NCI-H1048 (cell line): Measurements from ENCODE around the gene SYNE2.
"Not testable (repeated sequence)": the region's sequence is repeated elsewhere in the genome, so short reads cannot be mapped to it uniquely, and the experiment has no call there.

Source experiments
- DNase-seq: peaks from one replicate; lab custom pipeline; 2025; lab: John Stamatoyannopoulos, UW

Gene SYNE2

GRCh38 chr14:64069634-64070359 lies 217.0 kb downstream of the SYNE2 start:
- no peak for DNase-seq

DNA sequence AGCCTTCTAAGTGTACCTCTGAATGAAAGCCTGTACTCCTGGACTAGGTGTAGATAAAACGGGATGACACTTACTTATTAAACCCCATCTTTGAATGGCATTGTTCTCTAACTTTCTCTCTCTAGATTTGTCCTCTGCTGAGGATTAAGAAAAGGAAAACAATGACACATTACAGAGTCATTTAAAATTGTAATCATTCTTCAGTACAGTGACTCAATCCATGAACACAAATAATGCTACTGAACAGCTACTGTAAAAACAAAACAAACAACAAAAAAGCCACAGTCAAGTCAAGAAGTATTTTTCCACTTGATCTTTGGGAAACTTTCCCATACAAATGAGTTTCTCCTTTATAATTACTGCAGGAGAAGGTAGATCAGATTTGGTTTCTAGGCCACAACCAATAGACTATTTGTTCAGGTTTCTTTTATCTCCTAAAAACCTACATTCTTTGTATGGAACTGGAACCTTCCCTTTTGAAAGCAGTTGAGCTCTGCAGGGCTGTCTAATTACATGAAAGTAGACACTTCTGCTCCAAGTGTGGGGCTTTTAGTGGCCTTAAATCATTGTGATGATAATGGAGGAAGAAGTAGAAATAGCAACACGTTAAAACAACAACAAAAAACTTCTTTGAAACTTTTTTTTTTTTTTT lies 222.3 kb downstream of the SYNE2 start:
- no peak for DNase-seq

DNA sequence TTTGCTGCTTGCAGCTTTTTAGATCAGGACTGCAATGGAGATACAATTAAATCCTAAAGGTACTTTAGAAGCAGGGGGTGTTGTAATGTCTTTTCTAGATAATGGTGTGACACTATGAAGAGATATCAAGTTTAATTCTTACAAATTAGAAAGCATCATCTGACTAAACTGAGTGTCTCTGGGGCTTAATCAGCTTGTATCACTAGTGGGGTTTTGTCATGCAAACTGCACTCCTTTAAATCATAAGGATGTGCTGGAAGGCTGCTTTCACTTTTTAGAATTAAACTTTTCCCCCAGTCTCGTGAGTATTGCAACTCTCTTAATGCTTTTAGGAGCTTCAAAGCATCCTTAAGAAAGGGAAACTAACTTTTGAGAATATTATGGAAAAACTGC lies 222.8 kb downstream of the SYNE2 start:
- no peak for DNase-seq

GRCh38 chr14:64080452-64080851 lies 227.6 kb downstream of the SYNE2 start:
- DNase-seq, result no peak

GRCh38 chr14:64081174-64081746 lies 228.5 kb downstream of the SYNE2 start:
- DNase-seq, result no peak

DNA sequence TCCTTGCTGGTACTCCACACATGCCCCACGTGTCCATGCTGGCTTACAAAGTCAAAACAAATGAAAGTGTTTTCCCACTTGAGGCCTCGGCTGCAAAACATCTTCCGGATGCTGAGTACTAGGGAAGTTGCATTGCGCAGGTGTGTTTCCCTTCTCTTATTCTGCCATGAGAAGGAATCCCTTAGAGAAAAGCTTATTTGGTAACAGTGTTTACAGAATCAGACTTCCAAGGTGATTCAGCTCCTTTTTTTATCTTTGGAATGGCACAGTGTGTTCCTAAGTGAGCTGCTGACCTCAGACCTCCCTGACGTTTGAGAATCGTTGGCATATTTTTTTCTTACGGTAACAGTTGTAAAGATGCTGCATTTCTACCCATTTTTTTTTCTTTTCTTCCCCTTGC lies 230.0 kb downstream of the SYNE2 start:
- no peak for DNase-seq

DNA sequence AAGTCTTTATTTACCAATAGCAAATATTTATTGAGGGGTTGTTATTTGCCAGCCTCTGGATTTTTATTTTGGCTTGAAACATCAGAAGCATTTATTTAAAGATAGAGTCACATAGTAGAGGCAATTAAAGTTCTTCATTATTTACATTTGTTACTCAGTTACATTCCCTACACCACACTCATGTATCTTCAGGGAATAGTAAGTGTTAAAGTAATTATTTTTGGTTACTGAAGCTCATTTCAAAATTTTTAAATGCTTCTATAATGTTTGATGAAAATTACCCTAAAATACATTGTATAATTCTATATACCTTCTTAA lies 235.8 kb downstream of the SYNE2 start:
- DNase-seq, result no peak

DNA sequence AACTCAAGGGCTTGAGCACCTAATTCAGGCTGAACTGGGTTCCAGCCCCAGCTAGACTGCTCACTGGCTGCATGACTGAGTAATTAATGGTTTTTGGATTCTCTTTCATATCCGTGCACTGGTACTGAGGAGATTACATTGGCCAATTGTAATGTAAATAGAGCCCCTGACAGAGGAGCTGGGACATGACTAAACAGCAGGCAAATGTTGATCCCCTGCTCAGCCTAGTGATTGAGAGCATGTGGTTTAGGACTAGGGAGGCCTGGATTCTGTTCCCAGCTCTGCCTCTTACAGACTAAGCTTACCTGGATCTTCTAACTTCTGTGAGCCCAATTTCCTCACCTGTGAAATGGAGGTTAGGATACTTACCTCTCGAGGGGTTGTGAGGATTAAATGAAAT lies 237.1 kb downstream of the SYNE2 start:
- no peak for DNase-seq

GRCh38 chr14:64091217-64091616 lies 238.4 kb downstream of the SYNE2 start:
- no peak for DNase-seq

DNA sequence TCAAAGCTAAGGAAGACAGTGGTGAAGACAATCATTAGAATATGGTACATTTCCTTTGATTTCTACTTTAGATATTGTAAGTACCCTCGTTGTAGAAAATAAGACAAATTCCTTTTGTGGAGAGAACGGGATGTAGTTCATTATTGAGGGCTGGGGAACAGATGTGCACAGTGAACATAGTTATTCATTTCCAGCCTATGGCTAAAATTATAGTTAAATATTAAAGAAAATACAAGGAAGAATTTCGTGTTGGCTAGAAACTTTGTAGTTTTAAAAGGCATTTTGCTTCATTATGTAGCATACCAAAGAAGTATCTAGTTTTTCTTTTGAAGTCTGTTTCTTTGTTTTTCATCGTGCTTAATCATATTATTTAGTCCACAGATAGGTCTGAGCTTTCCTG lies 239.5 kb downstream of the SYNE2 start:
- DNase-seq, result no peak

DNA sequence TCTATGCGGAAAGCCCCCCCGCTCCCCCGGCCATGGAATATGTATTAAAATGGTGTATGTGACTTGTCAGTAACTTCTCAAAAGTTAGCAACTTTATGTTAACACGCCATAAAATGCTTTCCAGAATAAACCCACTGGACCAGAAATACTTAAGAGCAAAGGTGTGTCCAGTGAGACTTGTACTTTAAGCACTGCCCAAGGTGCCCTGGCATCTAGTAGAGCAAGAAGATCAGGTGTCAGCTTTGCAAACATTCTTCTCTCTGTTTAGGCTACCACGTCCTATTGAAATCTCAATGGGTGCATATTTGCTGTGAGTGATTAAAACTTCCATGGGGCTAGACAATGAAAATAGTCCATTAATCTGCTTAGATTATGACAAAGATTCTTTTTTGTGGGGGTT lies 240.1 kb downstream of the SYNE2 start:
- no peak for DNase-seq

DNA sequence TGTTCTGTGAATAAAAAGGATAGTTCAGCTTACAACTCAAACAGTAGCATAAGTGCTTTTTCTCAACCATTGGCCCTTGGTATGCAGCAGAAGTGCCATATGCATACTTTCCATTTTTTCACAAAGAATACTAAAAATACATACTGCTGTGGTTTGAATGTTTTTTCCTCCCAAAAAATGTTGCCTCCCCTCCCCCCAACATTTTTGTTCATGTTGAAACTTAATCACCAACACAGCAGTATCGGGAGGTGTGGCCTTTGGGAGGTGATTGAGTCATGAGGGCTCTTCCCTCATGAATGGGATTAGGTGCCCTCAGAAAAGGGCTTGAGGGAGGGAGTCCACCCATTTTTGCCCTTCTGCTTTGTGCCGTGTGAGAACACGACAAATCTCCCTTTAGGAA lies 242.8 kb downstream of the SYNE2 start:
- no peak for DNase-seq

DNA sequence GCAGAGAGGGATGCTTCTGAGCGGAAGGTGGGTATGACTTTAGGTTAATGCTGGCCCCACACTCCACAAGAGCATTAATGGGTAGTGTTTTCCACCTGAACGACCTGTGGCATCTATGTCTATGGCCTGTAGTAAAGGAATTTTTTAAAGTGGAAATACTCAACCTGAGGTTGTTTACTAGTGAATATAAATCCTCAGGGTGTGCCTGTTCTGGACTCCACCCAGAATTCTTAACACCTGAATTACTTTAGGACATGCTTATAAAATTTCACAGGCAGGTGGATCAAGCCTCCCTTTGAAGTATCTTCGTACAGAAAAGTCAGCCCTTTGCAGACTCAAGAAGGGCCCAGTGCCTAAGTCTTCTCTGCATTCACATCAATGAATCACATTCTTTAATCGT lies 245.3 kb downstream of the SYNE2 start:
- no peak for DNase-seq

- DNase-seq, result no peak
Measured at GRCh38 chr14:64107438-64107837, 254.6 kb downstream of the SYNE2 start.

GRCh38 chr14:64109819-64110554 lies 257.2 kb downstream of the SYNE2 start:
- no peak for DNase-seq

GRCh38 chr14:64110802-64111201 lies 258.0 kb downstream of the SYNE2 start:
- no peak for DNase-seq

- DNase-seq, result no peak
Measured at GRCh38 chr14:64112867-64113678, 260.3 kb downstream of the SYNE2 start.

DNA sequence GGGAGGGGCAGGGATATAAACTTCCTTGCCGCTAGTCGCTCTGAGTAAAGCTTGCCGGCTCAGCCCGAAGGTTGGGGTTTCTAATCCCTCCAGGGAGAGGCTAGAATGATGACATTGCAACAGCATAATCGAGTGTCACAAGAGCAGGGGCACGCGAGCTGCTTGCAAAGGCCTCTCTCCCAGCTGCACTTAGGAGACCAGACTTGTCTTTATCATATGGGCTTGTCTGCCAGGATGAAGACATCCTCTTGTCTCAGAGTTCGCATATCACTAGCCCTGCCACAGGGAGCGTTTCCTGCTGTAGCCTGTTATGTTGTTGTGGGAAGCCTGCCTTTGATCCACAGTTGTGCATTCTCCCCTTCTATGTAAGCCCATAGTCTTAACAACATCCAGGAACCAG lies 261.4 kb downstream of the SYNE2 start:
- DNase-seq, result no peak

GRCh38 chr14:64114796-64115195 lies 262.0 kb downstream of the SYNE2 start:
- DNase-seq, result no peak

- DNase-seq, result no peak
Measured at GRCh38 chr14:64115401-64115800, 262.6 kb downstream of the SYNE2 start.

- no peak for DNase-seq
Measured at GRCh38 chr14:64117671-64118402, 265.0 kb downstream of the SYNE2 start.

GRCh38 chr14:64118403-64118742 lies 265.6 kb downstream of the SYNE2 start:
- DNase-seq, result not testable (repeated sequence)
